Hippocampal formation (tissue), 2 donors: ENCODE data around the gene EIF3L.

Experiments
- DNase-seq, 2 donors: peaks; one replicate each; lab custom pipeline; 2025; lab: John Stamatoyannopoulos, UW

Gene EIF3L

GRCh38 chr22:37905534-37906363 lies 56.5 kb downstream of the EIF3L start, which contains the start of gene MICALL1:
MICALL1 (plus strand) TSS chr22:37906297; CDS start chr22:37906423, 126 bp downstream.
- DNase-seq, result peak in 1 of 2 donors; percentile 50

- DNase-seq, result no peak
Observed at GRCh38 chr22:37906364-37907008, 57.3 kb downstream of the EIF3L start.

- DNase-seq, result no peak
Observed at GRCh38 chr22:37907036-37907954, 58.1 kb downstream of the EIF3L start.

GRCh38 chr22:37909766-37910165 lies 60.5 kb downstream of the EIF3L start:
- no peak for DNase-seq

GRCh38 chr22:37910890-37911672 lies 61.9 kb downstream of the EIF3L start:
- no peak for DNase-seq

- DNase-seq, result no peak
Observed at GRCh38 chr22:37911697-37912096, 62.5 kb downstream of the EIF3L start.

- no peak for DNase-seq
Observed at GRCh38 chr22:37912171-37912570, 63.0 kb downstream of the EIF3L start.

- no peak for DNase-seq
Observed at GRCh38 chr22:37913233-37913721, 64.1 kb downstream of the EIF3L start.

- no peak for DNase-seq
Observed at GRCh38 chr22:37916311-37916710, 67.1 kb downstream of the EIF3L start.

GRCh38 chr22:37917874-37918548 lies 68.8 kb downstream of the EIF3L start:
- no peak for DNase-seq

- no peak for DNase-seq
Observed at GRCh38 chr22:37918580-37919270, 69.5 kb downstream of the EIF3L start.

GRCh38 chr22:37920126-37920525 lies 70.9 kb downstream of the EIF3L start:
- DNase-seq, result no peak

- no peak for DNase-seq
Observed at GRCh38 chr22:37922191-37922590, 73.0 kb downstream of the EIF3L start.

- DNase-seq, result no peak
Observed at GRCh38 chr22:37923927-37924326, 74.7 kb downstream of the EIF3L start.

GRCh38 chr22:37924386-37925065 lies 75.3 kb downstream of the EIF3L start:
- DNase-seq, result no peak

- DNase-seq, result no peak
Observed at GRCh38 chr22:37925330-37925729, 76.1 kb downstream of the EIF3L start.

GRCh38 chr22:37925767-37926166 lies 76.5 kb downstream of the EIF3L start:
- DNase-seq, result no peak

GRCh38 chr22:37926358-37926757 lies 77.1 kb downstream of the EIF3L start:
- no peak for DNase-seq
